Measurements from ENCODE around the gene TBC1D2B. TPM values are rescaled to one million over a fixed set of nuclear protein-coding genes. Genes with fewer than 3 reads are reported as not detected.
"Not testable (repeated sequence)": the region's sequence is repeated elsewhere in the genome, so short reads cannot be mapped to it uniquely, and the experiment has no call there.

TBC1D2B gene
- total and polyA plus RNA-seq, 7 experiments from 2014 or later, result 7.4 to 119 (median 76.6) TPM

- H3K36me3 ChIP-seq (ENCODE audit: control insufficient read depth in 2 of 3, insufficient read depth in 3 of 3, low read length in 3 of 3); H3K27me3 ChIP-seq (ENCODE audit: control insufficient read depth in 2 of 2, insufficient read depth in 2 of 2, low read length in 2 of 2); H3K4me1 ChIP-seq (ENCODE audit: control insufficient read depth in 2 of 2, insufficient read depth in 2 of 2, low read length in 2 of 2); H3K27ac ChIP-seq (ENCODE audit: low read depth, low read length); H3K9me3 ChIP-seq (ENCODE audit: control insufficient read depth in 2 of 3, low read length in 3 of 3); H3K4me3 Mint-ChIP-seq; DNase-seq; POLR2A ChIA-PET; H3K27ac Mint-ChIP-seq; H3K9me3 Mint-ChIP-seq; H3K4me3 ChIP-seq (ENCODE audit: low read length); H3K36me3 Mint-ChIP-seq; ATAC-seq: not testable (repeated sequence)
- intact Hi-C loops (cut with micrococcal nuclease), result loop anchor here (2.0 kb wide), 1 partner anchor 237 kb away; no protein-coding TSS in a partner anchor
- H3K4me1 Mint-ChIP-seq, result peaks cover 0 to 24% (median 6%) of the 10 kb centered on the region in 7 donors
- CTCF ChIA-PET, result interaction anchor here (0.6 to 2.2 kb wide), 5 partner anchors 8 to 237 kb away, joined by 3 to 19 read pairs (median 3); no protein-coding TSS in a partner anchor
- peaks cover 5 to 23% (median 7%) of the 10 kb centered on the region in 5 donors for H3K27me3 Mint-ChIP-seq
Measured at GRCh38 chr15:77958021-77958420, 119.5 kb downstream of the TBC1D2B start.

- H3K36me3 Mint-ChIP-seq; POLR2A ChIA-PET; H3K27ac Mint-ChIP-seq; H3K4me3 ChIP-seq (ENCODE audit: low read length); H3K36me3 ChIP-seq (ENCODE audit: control insufficient read depth in 2 of 3, insufficient read depth in 3 of 3, low read length in 3 of 3); H3K27ac ChIP-seq (ENCODE audit: low read depth, low read length); H3K4me3 Mint-ChIP-seq; H3K4me1 ChIP-seq (ENCODE audit: control insufficient read depth in 2 of 2, insufficient read depth in 2 of 2, low read length in 2 of 2); ATAC-seq; H3K27me3 Mint-ChIP-seq; H3K9me3 Mint-ChIP-seq; H3K9me3 ChIP-seq (ENCODE audit: control insufficient read depth in 2 of 3, low read length in 3 of 3); intact Hi-C loops (cut with micrococcal nuclease); H3K27me3 ChIP-seq (ENCODE audit: control insufficient read depth in 2 of 2, insufficient read depth in 2 of 2, low read length in 2 of 2): not testable (repeated sequence)
- peak in 2 of 9 donors; percentile 9 to 31 for DNase-seq
- peaks cover 0 to 14% (median 5%) of the 10 kb centered on the region in 7 donors for H3K4me1 Mint-ChIP-seq
- CTCF ChIA-PET, result interaction anchor here (0.7 kb wide), 1 partner anchor 286 kb away, joined by 4 read pairs; no protein-coding TSS in a partner anchor
Measured at GRCh38 chr15:77953926-77954325, 123.6 kb downstream of the TBC1D2B start.

GRCh38 chr15:77952928-77953446, 124.5 kb downstream of the TBC1D2B start:
- H3K27me3 ChIP-seq (ENCODE audit: control insufficient read depth in 2 of 2, insufficient read depth in 2 of 2, low read length in 2 of 2); H3K9me3 Mint-ChIP-seq; ATAC-seq; POLR2A ChIA-PET; H3K9me3 ChIP-seq (ENCODE audit: control insufficient read depth in 2 of 3, low read length in 3 of 3); DNase-seq; H3K27ac Mint-ChIP-seq; H3K4me3 ChIP-seq (ENCODE audit: low read length); intact Hi-C loops (cut with micrococcal nuclease); H3K4me3 Mint-ChIP-seq; H3K4me1 ChIP-seq (ENCODE audit: control insufficient read depth in 2 of 2, insufficient read depth in 2 of 2, low read length in 2 of 2); H3K36me3 Mint-ChIP-seq; H3K27me3 Mint-ChIP-seq; H3K36me3 ChIP-seq (ENCODE audit: control insufficient read depth in 2 of 3, insufficient read depth in 3 of 3, low read length in 3 of 3); H3K27ac ChIP-seq (ENCODE audit: low read depth, low read length); CTCF ChIA-PET: not testable (repeated sequence)
- H3K4me1 Mint-ChIP-seq, result peaks cover 0 to 14% (median 5%) of the 10 kb centered on the region in 7 donors

GRCh38 chr15:77951105-77951786, 126.3 kb downstream of the TBC1D2B start:
- H3K27ac Mint-ChIP-seq; ATAC-seq; H3K4me3 Mint-ChIP-seq; CTCF ChIA-PET; H3K9me3 Mint-ChIP-seq; POLR2A ChIA-PET; H3K4me3 ChIP-seq (ENCODE audit: low read length); H3K36me3 ChIP-seq (ENCODE audit: control insufficient read depth in 2 of 3, insufficient read depth in 3 of 3, low read length in 3 of 3); H3K27me3 ChIP-seq (ENCODE audit: control insufficient read depth in 2 of 2, insufficient read depth in 2 of 2, low read length in 2 of 2); H3K9me3 ChIP-seq (ENCODE audit: control insufficient read depth in 2 of 3, low read length in 3 of 3); H3K36me3 Mint-ChIP-seq; intact Hi-C loops (cut with micrococcal nuclease); DNase-seq; H3K27ac ChIP-seq (ENCODE audit: low read depth, low read length); H3K4me1 ChIP-seq (ENCODE audit: control insufficient read depth in 2 of 2, insufficient read depth in 2 of 2, low read length in 2 of 2): not testable (repeated sequence)
- Mint-ChIP-seq H3K27me3 (peaks cover 0 to 13% (median 0%) of the 10 kb centered on the region in 5 donors), H3K4me1 (peaks cover 0 to 14% (median 5%) of the 10 kb centered on the region in 7 donors)

- CTCF ChIA-PET; H3K4me3 Mint-ChIP-seq; intact Hi-C loops (cut with micrococcal nuclease); H3K27ac ChIP-seq (ENCODE audit: low read depth, low read length); H3K4me3 ChIP-seq (ENCODE audit: low read length); H3K27me3 ChIP-seq (ENCODE audit: control insufficient read depth in 2 of 2, insufficient read depth in 2 of 2, low read length in 2 of 2); H3K9me3 ChIP-seq (ENCODE audit: control insufficient read depth in 2 of 3, low read length in 3 of 3); H3K9me3 Mint-ChIP-seq; H3K4me1 ChIP-seq (ENCODE audit: control insufficient read depth in 2 of 2, insufficient read depth in 2 of 2, low read length in 2 of 2); DNase-seq; H3K36me3 Mint-ChIP-seq; ATAC-seq; H3K36me3 ChIP-seq (ENCODE audit: control insufficient read depth in 2 of 3, insufficient read depth in 3 of 3, low read length in 3 of 3); POLR2A ChIA-PET; H3K27ac Mint-ChIP-seq: not testable (repeated sequence)
- Mint-ChIP-seq H3K27me3 (peaks cover 0 to 21% (median 0%) of the 10 kb centered on the region in 5 donors), H3K4me1 (peaks cover 0 to 12% (median 5%) of the 10 kb centered on the region in 7 donors)
Measured at GRCh38 chr15:77950470-77950869, 127.0 kb downstream of the TBC1D2B start.

- intact Hi-C loops (cut with micrococcal nuclease), result no loop called here
- no peaks in the 10 kb centered on the region for H3K36me3 Mint-ChIP-seq
- Histone ChIP-seq H3K27me3 (ENCODE audit: control insufficient read depth in 2 of 2, insufficient read depth in 2 of 2, low read length in 2 of 2) (no peaks in the 10 kb centered on the region), H3K9me3 (ENCODE audit: control insufficient read depth in 2 of 3, low read length in 3 of 3) (no peaks in the 10 kb centered on the region), H3K36me3 (ENCODE audit: control insufficient read depth in 2 of 3, insufficient read depth in 3 of 3, low read length in 3 of 3) (no peaks in the 10 kb centered on the region), H3K27ac (ENCODE audit: low read depth, low read length) (no peak overlapping the region), H3K4me1 (ENCODE audit: control insufficient read depth in 2 of 2, insufficient read depth in 2 of 2, low read length in 2 of 2) (no peaks in the 10 kb centered on the region), H3K4me3 (ENCODE audit: low read length) (no peak overlapping the region)
- peaks cover 0 to 50% (median 16%) of the 10 kb centered on the region in 5 donors for H3K27me3 Mint-ChIP-seq
- ATAC-seq (no peak), DNase-seq (no peak)
- H3K9me3 Mint-ChIP-seq, result no peaks in the 10 kb centered on the region
- H3K4me1 Mint-ChIP-seq, result peaks cover 0 to 13% (median 0%) of the 10 kb centered on the region in 7 donors
- no peak overlapping the region for H3K4me3 Mint-ChIP-seq
- ChIA-PET POLR2A (no interaction called here), CTCF (no interaction called here)
- no peak overlapping the region for H3K27ac Mint-ChIP-seq
Measured at GRCh38 chr15:77945566-77945965, 131.9 kb downstream of the TBC1D2B start.

Measured in naive thymus-derived CD4-positive, alpha-beta T cell (primary cell).